ENCODE results near the gene ICA1L. TPM values are rescaled to one million over a fixed set of nuclear protein-coding genes. Genes with fewer than 3 reads are reported as not detected.

Gene ICA1L
- total and polyA plus RNA-seq, 2 of the 4 experiments (the other 2 are of a cell fraction), result 1.7 to 1.8 TPM

- intact Hi-C loops (cut with micrococcal nuclease), result no loop called here
- CTCF ChIA-PET, result interaction anchor here (0.7 kb wide), 1 partner anchor 335 kb away, joined by 3 read pairs; no protein-coding TSS in a partner anchor
- H3K4me2 ChIP-seq (ENCODE audit: low read depth, low read length), result no peak overlapping the region
Measured at GRCh38 chr2:202909394-202910192, 38.0 kb upstream of the ICA1L start.

More at GRCh38 chr2:202909394-202910192, 38.0 kb upstream of the ICA1L start:
- no peaks in the 10 kb centered on the region for H3K9me1 ChIP-seq (ENCODE audit: insufficient read depth, low read length)
- H2BK120ac ChIP-seq (ENCODE audit: low read depth, low read length), result no peak overlapping the region
- no peak overlapping the region for H3K27ac ChIP-seq (ENCODE audit: insufficient read depth, low read length)
- no peak overlapping the region for H3K14ac ChIP-seq (replicated peaks; ENCODE audit: low read depth, low read length)
- WGBS, 2 experiments (ENCODE audit: extremely low coverage in 2 of 2, insufficient read length in 1 of 2), result 100% methylated on average over 1 of the region's 6 CpGs; no CpG with 5 or more reads in 1 of the 2 experiments
- no peak overlapping the region for H4K5ac ChIP-seq (ENCODE audit: low read depth, low read length)
- no peak overlapping the region for H4K8ac ChIP-seq (ENCODE audit: low read depth in 2 of 2, low read length in 2 of 2)
- in situ Hi-C loops (cut with MboI; ENCODE audit: low sequenced_read_pairs), result no loop called here
- no peak for TF ChIP-seq RCOR1 (IDR thresholded peaks at IDR 0.05; ENCODE audit: insufficient replicate concordance, low read length)
- TF ChIP-seq MAZ (IDR thresholded peaks at IDR 0.05; ENCODE audit: borderline replicate concordance, low read depth, low read length), result no peak
- peak; percentile 51 for TF ChIP-seq CEBPB (IDR thresholded peaks at IDR 0.05; ENCODE audit: low read depth, low read length)
- TF ChIP-seq SMC3 (IDR thresholded peaks at IDR 0.05; ENCODE audit: low read depth, low read length), result no peak
- H4K20me1 ChIP-seq (ENCODE audit: insufficient read depth, low read length), result no peaks in the 10 kb centered on the region
- POLR2A ChIA-PET (ENCODE audit: unreplicated experiment), result no interaction called here
- no peak overlapping the region for H2AFZ ChIP-seq (replicated peaks; ENCODE audit: low read length, poor library complexity)
- no peak overlapping the region for H2BK5ac ChIP-seq (ENCODE audit: low read depth, low read length, poor library complexity, severe bottlenecking)
- H3K27me3 ChIP-seq (ENCODE audit: control insufficient read depth, insufficient read depth, low read length), result no peaks in the 10 kb centered on the region
- peaks cover 2% of the 10 kb centered on the region; the same call in 1 of the 2 replicates for H3K4me1 ChIP-seq (ENCODE audit: control insufficient read depth, insufficient read depth, low read length)
- DNase-seq (no peak), ATAC-seq (ENCODE audit: low read depth) (no peak)
- no peak overlapping the region for H3K56ac ChIP-seq (ENCODE audit: extremely low read depth, insufficient read depth, low read length)
- dilution Hi-C loops (cut with HindIII; ENCODE audit: low sequenced_read_pairs, unreplicated experiment), result no loop called here
- H3K4me3 ChIP-seq (ENCODE audit: insufficient read depth, low read depth, low read length), result no peak overlapping the region
- H3K79me1 ChIP-seq (ENCODE audit: low read depth in 1 of 2, low read length in 2 of 2), result peaks cover 9 to 21% of the 10 kb centered on the region in 2 experiments
- 0 out of 2 replicates have a peak, but pooled peaks cover 2% of the 10 kb centered on the region for H3K36me3 ChIP-seq (ENCODE audit: control insufficient read depth, insufficient read depth, low read length)
- no TSS peak for BruUV-seq (replicated peaks)
- H2BK15ac ChIP-seq (ENCODE audit: low read depth, low read length), result no peak overlapping the region
- H2BK20ac ChIP-seq (ENCODE audit: low read depth, low read length), result no peak overlapping the region
- no peak overlapping the region for H3K18ac ChIP-seq (ENCODE audit: low read depth, low read length)
- H4K91ac ChIP-seq (ENCODE audit: insufficient read depth, low read depth, low read length), result no peak overlapping the region
- H3K9me3 ChIP-seq (ENCODE audit: control insufficient read depth, insufficient read depth, low read length), result no peaks in the 10 kb centered on the region
- H3K23ac ChIP-seq (ENCODE audit: low read depth, low read length), result no peak overlapping the region
- no peak overlapping the region for H2AK9ac ChIP-seq (replicated peaks; ENCODE audit: low read depth, low read length, poor library complexity)
- no peak overlapping the region for H3K9ac ChIP-seq (ENCODE audit: low read depth, low read length)
- no peak overlapping the region for H2AK5ac ChIP-seq (ENCODE audit: low read depth, low read length)
- no peak overlapping the region for H3K4ac ChIP-seq (ENCODE audit: low read depth, low read length)

Measured in IMR-90 (cell line).